Measurements from ENCODE around the gene GALNT2. TPM values are rescaled to one million over a fixed set of nuclear protein-coding genes. Genes with fewer than 3 reads are reported as not detected.

GALNT2 gene
- total and polyA plus RNA-seq, 2 donors from 2014 or later = 20.2 to 59.2 TPM

DNA sequence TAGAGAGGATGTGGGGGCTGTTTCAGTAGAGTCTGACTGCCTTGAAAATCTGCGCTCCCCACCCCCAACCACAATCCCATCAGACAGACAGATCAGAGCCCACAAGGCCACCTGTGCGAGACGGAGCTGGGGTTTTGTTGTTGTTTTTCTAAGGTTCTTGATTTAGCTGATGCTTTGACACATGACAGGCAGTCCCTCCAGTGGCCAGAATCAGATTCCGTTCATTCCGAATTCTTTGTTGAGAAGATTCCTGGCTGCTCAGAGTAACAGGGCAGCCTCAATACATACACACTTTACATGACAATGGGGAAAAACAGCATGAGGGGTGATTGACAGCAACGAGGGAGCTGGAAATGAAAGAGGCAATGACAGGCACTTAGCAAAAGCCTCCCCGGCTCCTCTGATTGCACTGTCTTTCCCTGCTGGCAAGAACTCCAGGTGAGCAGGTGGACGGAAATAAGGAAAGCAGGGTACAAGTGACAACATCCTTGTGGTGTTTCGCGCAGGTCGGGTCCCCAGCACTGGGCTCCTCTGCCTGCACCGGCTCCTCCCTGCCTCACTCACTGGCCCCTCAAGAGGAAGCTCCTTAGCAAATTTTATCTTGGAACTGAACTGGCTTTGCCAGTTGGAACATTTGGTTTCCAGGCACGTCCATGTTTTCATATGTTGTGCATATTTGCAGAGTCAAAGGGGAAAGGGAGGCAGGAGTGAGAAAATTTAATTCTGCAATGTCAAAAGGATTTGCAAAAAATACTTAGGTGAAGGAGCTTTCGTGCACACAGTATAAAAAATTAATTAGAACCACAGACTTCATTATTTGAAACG lies 210.4 kb downstream of the GALNT2 start:
- Histone ChIP-seq H3K4me1 (ENCODE audit: control insufficient read depth in 2 of 3, insufficient read depth in 2 of 3, low read depth in 1 of 3, low read length in 3 of 3) (no peaks in the 10 kb centered on the region), H3K27me3 (ENCODE audit: control insufficient read depth, insufficient read depth, low read length) (no peaks in the 10 kb centered on the region), H3K27ac (ENCODE audit: low read depth in 2 of 2, low read length in 2 of 2) (no peak overlapping the region), H3K4me3 (ENCODE audit: low read length in 3 of 3) (no peak overlapping the region), H3K9ac (ENCODE audit: low read length in 3 of 3) (no peak overlapping the region), H3K36me3 (ENCODE audit: control insufficient read depth in 2 of 3, insufficient read depth in 3 of 3, low read length in 3 of 3) (peaks cover 4 to 27% (median 7%) of the 10 kb centered on the region in 3 donors), H3K9me3 (ENCODE audit: control insufficient read depth in 2 of 3, insufficient read depth in 1 of 3, low read length in 3 of 3) (no peaks in the 10 kb centered on the region)
- intact Hi-C loops (cut with DNase I) = no loop called here
- DNase-seq (no peak), FAIRE-seq (no peak)
- no peak for TF ChIP-seq CTCF (IDR thresholded peaks at IDR 0.05; ENCODE audit: borderline replicate concordance, extremely low read depth, insufficient read depth)

GRCh38 chr1:230278376-230278775 lies 211.3 kb downstream of the GALNT2 start:
- FAIRE-seq = no peak
- TF ChIP-seq CTCF (IDR thresholded peaks at IDR 0.05; ENCODE audit: borderline replicate concordance, extremely low read depth, insufficient read depth) = no peak

GRCh38 chr1:230278871-230279582 lies 212.0 kb downstream of the GALNT2 start:
- no peaks in the 10 kb centered on the region for H3K9me3 ChIP-seq (ENCODE audit: control insufficient read depth in 2 of 3, insufficient read depth in 1 of 3, low read length in 3 of 3)
- intact Hi-C loops (cut with DNase I) = no loop called here
- no peak overlapping the region for H3K4me3 ChIP-seq (ENCODE audit: low read length in 3 of 3)
- no peaks in the 10 kb centered on the region for H3K27me3 ChIP-seq (ENCODE audit: control insufficient read depth, insufficient read depth, low read length)
- H3K9ac ChIP-seq (ENCODE audit: low read length in 3 of 3) = no peak overlapping the region
- DNase-seq (peak in 1 of 5 donors; percentile 14), FAIRE-seq (no peak)
- H3K4me1 ChIP-seq (ENCODE audit: control insufficient read depth in 2 of 3, insufficient read depth in 2 of 3, low read depth in 1 of 3, low read length in 3 of 3) = no peaks in the 10 kb centered on the region
- peaks cover 4 to 27% (median 7%) of the 10 kb centered on the region in 3 donors for H3K36me3 ChIP-seq (ENCODE audit: control insufficient read depth in 2 of 3, insufficient read depth in 3 of 3, low read length in 3 of 3)
- H3K27ac ChIP-seq (ENCODE audit: low read depth in 2 of 2, low read length in 2 of 2) = no peak overlapping the region
- TF ChIP-seq CTCF (IDR thresholded peaks at IDR 0.05; ENCODE audit: borderline replicate concordance, extremely low read depth, insufficient read depth) = no peak

More at GRCh38 chr1:230278376-230278775, 211.3 kb downstream of the GALNT2 start:
- H3K9ac ChIP-seq (ENCODE audit: low read length in 3 of 3) = no peak overlapping the region
- no peaks in the 10 kb centered on the region for H3K4me1 ChIP-seq (ENCODE audit: control insufficient read depth in 2 of 3, insufficient read depth in 2 of 3, low read depth in 1 of 3, low read length in 3 of 3)
- H3K27ac ChIP-seq (ENCODE audit: low read depth in 2 of 2, low read length in 2 of 2) = no peak overlapping the region
- H3K4me3 ChIP-seq (ENCODE audit: low read length in 3 of 3) = no peak overlapping the region
- H3K9me3 ChIP-seq (ENCODE audit: control insufficient read depth in 2 of 3, insufficient read depth in 1 of 3, low read length in 3 of 3) = no peaks in the 10 kb centered on the region
- H3K27me3 ChIP-seq (ENCODE audit: control insufficient read depth, insufficient read depth, low read length) = no peaks in the 10 kb centered on the region
- H3K36me3 ChIP-seq (ENCODE audit: control insufficient read depth in 2 of 3, insufficient read depth in 3 of 3, low read length in 3 of 3) = peaks cover 4 to 27% (median 7%) of the 10 kb centered on the region in 3 donors
- intact Hi-C loops (cut with DNase I) = no loop called here
- DNase-seq = no peak

Measured in kidney (tissue), 14 donors.